AG09309 (cell line): Measurements from ENCODE around the gene LEMD2.

Source experiments
- DNase-seq: peaks from one replicate; pipeline ENCODE4 v3.0.0-alpha.2; 2010; ENCODE audit warnings: low read depth
- H3K4me3 ChIP-seq: 2 replicates; pipeline ENCODE4 v1.5.1; 2011; ENCODE audit warnings: mild to moderate bottlenecking, low read depth, low read length, moderate library complexity; ENCODE audit not compliant: control insufficient read depth
- CTCF ChIP-seq: IDR thresholded peaks from 2 replicates; pipeline ENCODE4 v1.5.1; 2011; ENCODE audit warnings: mild to moderate bottlenecking, low read depth, low read length, inconsistent platforms; ENCODE audit not compliant: insufficient read depth, control insufficient read depth; ENCODE audit errors: missing control alignments

LEMD2 gene

GRCh38 chr6:33801611-33802010, 12.7 kb upstream of the LEMD2 start:
- no peak for TF ChIP-seq CTCF
- no peak overlapping the region for H3K4me3 ChIP-seq
- DNase-seq, result no peak

DNA sequence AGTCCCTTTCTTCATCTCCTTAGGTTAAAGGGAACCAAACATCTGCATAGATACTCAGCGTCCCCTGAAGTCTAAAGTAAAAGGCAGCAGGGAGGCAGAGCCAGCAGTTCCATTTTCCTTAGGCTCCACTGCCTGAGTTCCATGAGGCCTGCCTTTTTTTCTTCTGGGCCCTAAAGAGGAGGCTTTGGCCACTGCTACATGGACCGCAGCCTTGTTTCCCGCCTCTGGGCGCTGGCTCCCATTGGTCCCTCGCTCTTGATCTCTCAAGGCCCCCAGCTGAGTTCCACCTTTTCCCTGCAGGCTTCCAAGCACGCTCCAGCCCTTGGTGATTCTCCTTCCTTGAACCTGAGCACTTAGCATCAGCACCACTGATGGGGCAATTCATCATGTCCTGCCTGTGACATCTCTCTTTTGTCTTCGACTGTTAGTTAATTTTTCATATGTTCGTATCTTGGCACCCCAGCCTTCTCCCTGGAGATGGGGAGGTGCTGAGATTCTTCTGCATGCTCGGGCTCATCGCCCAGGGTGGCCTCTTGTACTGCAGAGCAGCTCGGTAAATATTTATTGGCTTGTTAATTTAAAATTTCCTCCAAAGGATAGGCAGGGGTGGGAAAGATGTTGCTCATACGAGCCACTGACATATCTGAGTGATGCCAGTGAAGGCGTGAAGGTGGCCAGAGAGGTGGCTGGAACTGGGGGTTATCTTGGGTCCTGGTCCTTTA, 11.5 kb upstream of the LEMD2 start:
- no peak for TF ChIP-seq CTCF
- H3K4me3 ChIP-seq, result no peak overlapping the region
- no peak for DNase-seq

- no peak for TF ChIP-seq CTCF
- no peak overlapping the region for H3K4me3 ChIP-seq
- no peak for DNase-seq
These were observed 10.7 kb upstream of the LEMD2 start for GRCh38 chr6:33799454-33800113.

DNA sequence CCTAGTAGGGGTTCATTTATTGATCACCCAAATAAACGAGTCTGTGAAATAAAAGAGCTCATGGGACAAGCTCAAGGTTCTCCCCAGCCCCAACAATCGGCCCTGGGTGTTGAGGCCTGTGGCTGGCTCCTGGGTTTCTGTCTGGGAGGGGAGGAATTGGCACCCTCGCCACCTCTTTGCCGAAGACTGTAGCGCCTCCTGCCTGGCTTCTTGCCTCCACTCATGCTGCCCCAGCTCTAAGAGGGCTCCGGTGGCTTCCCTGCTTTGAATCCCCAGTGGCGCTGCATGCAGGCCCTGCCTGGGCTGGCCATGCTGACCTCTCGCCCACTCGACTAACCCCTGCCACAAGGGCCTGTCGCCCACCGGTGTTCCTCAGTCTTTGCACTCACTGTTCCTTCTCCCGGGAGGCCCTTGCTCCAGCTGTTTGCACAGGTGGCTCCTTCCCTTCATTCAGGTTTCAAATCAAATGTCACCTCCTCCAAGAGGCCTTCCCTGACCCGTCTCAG, 9.5 kb upstream of the LEMD2 start:
- no peak for DNase-seq
- H3K4me3 ChIP-seq, result no peak overlapping the region
- no peak for TF ChIP-seq CTCF

DNA sequence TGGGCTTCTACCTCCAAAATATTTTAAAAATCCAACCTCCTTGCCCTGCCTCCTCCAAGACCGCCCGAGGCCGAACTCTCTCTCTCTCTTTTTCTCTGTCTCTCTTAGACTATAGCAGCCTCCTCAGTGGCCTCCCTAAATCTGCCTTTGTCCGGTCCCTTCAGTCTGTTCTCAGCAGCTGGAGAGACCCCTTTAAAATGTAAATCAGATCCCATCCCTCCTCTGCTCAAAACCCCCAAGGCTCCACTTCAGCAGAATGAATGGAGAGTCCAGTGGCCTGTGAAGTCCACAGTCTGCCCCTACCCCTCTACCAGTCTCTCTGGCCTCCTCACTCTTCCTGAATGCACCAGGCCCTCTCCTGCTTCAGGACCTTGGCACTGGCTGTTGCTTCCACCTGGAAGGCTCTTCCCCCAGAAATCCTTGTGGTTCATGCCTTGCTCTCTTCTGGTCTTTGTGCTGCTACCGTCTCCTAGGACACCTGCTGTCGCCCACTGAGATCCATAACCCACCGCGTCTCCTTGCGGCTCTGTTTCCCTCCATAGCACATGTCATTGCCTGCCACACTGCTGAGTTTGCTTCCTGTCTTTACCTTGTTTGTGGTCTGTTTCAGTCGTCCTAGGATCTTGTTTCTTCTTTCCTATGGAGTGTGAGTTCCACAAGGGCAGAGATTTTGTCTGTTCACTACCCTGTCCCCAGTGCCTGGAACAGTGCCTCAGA, 8.9 kb upstream of the LEMD2 start:
- no peak for TF ChIP-seq CTCF
- no peak for DNase-seq

DNA sequence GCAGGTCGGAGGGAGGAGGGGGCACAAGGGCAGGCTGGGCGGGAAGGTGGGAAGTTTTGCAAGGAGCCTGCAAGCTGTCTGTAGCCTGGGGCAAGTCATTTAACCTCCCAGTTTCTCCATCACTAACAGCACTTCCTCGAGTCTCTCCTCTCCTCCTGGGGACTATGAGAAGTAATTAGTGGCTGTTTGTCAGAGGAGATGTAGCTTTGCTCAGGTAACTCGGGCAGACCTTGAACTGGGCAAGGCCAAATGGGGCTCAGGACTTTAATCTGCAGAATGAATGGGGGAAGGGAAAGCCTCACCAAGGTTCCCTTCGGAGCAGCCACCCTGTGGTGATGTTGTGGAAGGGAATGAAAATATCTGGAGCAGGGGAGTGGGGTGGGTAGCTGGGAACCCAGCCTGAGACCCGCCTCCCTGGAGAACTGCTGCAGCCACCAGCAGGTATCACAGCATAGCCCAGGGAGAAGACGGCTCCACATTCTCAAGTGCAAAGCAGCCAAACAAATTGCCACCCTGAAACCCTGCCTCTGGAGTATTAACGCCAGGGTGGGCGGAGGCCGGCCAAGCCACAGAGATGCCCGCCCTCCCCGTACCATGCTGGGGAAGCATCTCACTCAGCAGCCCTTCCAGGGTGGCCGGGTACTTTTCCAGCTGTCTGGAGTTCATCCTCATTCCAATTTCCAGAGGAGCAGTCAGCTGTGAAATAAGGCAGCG, 6.1 kb upstream of the LEMD2 start:
- no peak for TF ChIP-seq CTCF
- DNase-seq, result no peak
- no peak overlapping the region for H3K4me3 ChIP-seq

More for the DNA sequence above, 8.9 kb upstream of the LEMD2 start:
- H3K4me3 ChIP-seq, result no peak overlapping the region
